ENCODE measurements around the gene NPL. TPM values are rescaled to one million over a fixed set of nuclear protein-coding genes. Genes with fewer than 3 reads are reported as not detected.

Gene NPL
- total and polyA plus RNA-seq, 9 of the 15 experiments (the other 6 are each of a cell fraction or from before 2014, with no cell fraction given), result 9.9 to 22.3 (median 14.2) TPM

DNA sequence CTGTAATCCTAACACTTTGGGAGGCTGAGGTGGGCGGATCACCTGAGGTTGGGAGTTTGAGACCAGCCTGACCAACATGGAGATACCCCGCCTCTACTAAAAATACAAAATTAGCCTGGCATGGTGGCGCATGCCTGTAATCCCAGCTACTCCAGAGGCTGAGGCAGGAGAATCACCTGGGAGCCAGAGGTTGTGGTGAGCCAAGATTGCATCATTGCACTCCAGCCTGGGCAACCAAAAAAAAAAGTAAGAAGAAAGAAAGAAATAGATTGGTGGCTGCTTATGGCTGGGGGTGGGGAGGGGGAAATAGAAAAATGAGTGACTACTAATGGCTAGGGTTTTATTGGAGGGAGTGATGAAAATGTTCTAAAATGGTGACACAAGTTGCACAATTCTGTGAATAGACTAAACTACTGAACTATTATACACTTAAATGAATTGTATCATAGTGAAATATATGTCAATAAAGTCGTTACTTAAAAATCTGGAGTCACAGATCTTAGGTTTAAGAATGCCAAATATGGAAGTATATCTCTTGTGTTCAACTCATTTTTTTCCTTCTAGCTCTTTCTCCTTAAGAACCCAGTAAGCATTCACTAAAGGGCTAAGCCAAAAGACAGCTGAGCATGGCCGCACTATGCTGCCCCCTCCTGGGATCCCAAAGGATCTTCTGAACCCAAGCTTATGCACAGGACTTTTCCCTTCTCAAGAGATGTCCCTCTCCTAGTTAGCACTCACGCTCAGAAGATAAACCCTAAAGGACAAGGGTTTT, 3.2 kb upstream of the NPL start (continued):
- TF ChIP-seq GABPB1 (CRISPR knock-in tag; IDR thresholded peaks at IDR 0.05) (no peak), TRIM24 (IDR thresholded peaks at IDR 0.05) (peak; percentile 13 to 62; a peak in 1 of 4 replicates), MAZ (CRISPR knock-in tag; conservative IDR thresholded peaks at IDR 0.05 in 1 of 2, IDR thresholded peaks at IDR 0.05 in 1 of 2) (0 out of 4 replicates have a peak, but pooled peaks of 1 of the 2 experiments have one; percentile 39), POLR2B (IDR thresholded peaks at IDR 0.05; ENCODE audit: low read depth, partially characterized antibody) (no peak), ZNF23 (CRISPR knock-in tag; IDR thresholded peaks at IDR 0.05) (no peak)
- TF ChIP-seq, protein P1, sequence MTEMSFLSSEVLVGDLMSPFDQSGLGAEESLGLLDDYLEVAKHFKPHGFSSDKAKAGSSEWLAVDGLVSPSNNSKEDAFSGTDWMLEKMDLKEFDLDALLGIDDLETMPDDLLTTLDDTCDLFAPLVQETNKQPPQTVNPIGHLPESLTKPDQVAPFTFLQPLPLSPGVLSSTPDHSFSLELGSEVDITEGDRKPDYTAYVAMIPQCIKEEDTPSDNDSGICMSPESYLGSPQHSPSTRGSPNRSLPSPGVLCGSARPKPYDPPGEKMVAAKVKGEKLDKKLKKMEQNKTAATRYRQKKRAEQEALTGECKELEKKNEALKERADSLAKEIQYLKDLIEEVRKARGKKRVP (CRISPR knock-in tag; IDR thresholded peaks at IDR 0.05), result no peak
- TF ChIP-seq, protein P2, sequence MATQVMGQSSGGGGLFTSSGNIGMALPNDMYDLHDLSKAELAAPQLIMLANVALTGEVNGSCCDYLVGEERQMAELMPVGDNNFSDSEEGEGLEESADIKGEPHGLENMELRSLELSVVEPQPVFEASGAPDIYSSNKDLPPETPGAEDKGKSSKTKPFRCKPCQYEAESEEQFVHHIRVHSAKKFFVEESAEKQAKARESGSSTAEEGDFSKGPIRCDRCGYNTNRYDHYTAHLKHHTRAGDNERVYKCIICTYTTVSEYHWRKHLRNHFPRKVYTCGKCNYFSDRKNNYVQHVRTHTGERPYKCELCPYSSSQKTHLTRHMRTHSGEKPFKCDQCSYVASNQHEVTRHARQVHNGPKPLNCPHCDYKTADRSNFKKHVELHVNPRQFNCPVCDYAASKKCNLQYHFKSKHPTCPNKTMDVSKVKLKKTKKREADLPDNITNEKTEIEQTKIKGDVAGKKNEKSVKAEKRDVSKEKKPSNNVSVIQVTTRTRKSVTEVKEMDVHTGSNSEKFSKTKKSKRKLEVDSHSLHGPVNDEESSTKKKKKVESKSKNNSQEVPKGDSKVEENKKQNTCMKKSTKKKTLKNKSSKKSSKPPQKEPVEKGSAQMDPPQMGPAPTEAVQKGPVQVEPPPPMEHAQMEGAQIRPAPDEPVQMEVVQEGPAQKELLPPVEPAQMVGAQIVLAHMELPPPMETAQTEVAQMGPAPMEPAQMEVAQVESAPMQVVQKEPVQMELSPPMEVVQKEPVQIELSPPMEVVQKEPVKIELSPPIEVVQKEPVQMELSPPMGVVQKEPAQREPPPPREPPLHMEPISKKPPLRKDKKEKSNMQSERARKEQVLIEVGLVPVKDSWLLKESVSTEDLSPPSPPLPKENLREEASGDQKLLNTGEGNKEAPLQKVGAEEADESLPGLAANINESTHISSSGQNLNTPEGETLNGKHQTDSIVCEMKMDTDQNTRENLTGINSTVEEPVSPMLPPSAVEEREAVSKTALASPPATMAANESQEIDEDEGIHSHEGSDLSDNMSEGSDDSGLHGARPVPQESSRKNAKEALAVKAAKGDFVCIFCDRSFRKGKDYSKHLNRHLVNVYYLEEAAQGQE (IDR thresholded peaks at IDR 0.05; ENCODE audit: borderline replicate concordance), result peak; percentile 51; the same call in 1 of the 2 replicates
- TF ChIP-seq, protein P2 (CRISPR knock-in tag; IDR thresholded peaks at IDR 0.05; ENCODE audit: low read depth), result no peak
- TF ChIP-seq, protein P3, sequence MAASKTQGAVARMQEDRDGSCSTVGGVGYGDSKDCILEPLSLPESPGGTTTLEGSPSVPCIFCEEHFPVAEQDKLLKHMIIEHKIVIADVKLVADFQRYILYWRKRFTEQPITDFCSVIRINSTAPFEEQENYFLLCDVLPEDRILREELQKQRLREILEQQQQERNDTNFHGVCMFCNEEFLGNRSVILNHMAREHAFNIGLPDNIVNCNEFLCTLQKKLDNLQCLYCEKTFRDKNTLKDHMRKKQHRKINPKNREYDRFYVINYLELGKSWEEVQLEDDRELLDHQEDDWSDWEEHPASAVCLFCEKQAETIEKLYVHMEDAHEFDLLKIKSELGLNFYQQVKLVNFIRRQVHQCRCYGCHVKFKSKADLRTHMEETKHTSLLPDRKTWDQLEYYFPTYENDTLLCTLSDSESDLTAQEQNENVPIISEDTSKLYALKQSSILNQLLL (CRISPR knock-in tag; IDR thresholded peaks at IDR 0.05; ENCODE audit: borderline replicate concordance), result no peak

All from K562 (cell line).